ENCODE results near the gene TARM1.
"Not testable (repeated sequence)": the region's sequence is repeated elsewhere in the genome, so short reads cannot be mapped to it uniquely, and the experiment has no call there.

TARM1 gene

DNA sequence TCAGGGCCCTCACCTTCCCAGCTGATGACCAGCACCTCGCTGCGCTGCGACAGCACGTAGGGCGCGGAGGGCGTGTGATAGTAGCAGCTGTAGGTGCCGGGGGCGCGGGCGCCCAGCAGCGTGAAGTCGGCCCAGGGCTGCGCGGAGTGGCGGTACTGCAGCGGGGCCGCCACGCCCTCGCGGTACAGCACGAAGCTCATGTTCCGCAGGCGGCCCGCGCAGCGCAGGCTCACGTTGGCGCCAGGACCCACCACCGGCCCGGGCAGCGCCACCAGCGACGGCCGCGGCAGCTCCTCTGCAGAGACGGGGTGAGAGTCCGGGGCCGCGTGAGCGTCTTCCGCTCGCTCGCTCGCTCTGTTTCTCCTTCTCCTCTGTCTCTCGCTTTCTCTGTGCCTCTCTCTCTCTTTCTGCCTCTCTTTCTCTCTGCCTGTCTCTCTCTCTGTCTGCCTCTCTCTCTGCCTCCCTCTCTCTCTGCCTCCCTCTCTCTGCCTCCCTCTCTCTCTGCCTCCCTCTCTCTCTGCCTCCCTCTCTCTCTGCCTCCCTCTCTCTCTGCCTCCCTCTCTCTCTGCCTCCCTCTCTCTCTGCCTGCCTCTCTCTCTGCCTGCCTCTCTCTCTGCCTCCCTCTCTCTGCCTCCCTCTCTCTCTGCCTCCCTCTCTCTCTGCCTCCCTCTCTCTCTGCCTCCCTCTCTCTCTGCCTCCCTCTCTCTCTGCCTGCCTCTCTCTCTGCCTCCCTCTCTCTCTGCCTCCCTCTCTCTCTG lies 14.9 kb upstream of the TARM1 start:
- peaks cover 13% of the 10 kb centered on the region for H3K4me1 Mint-ChIP-seq
- peak; percentile 39 to 50 for DNase-seq (ENCODE audit: low spot score in 2 of 2)
- peaks cover 14% of the 10 kb centered on the region for H3K36me3 Mint-ChIP-seq (ENCODE audit: insufficient read depth)
- not testable (repeated sequence) for H3K9me3 Mint-ChIP-seq, H3K27me3 Mint-ChIP-seq
- H3K4me3 Mint-ChIP-seq: peak overlapping the region; percentile 79
- H3K27ac Mint-ChIP-seq (ENCODE audit: low read depth): peak overlapping the region; percentile 96
- ATAC-seq (replicated peaks; ENCODE audit: extremely low read depth, poor library complexity, severe bottlenecking): peak; percentile 80

- Mint-ChIP-seq H3K9me3 (no peaks in the 10 kb centered on the region), H3K27me3 (no peaks in the 10 kb centered on the region), H3K4me3 (peak overlapping the region; percentile 79), H3K4me1 (peaks cover 13% of the 10 kb centered on the region), H3K36me3 (ENCODE audit: insufficient read depth) (peaks cover 14% of the 10 kb centered on the region), H3K27ac (ENCODE audit: low read depth) (peak overlapping the region; percentile 96)
- no peak for ATAC-seq (replicated peaks; ENCODE audit: extremely low read depth, poor library complexity, severe bottlenecking)
- no peak for DNase-seq (ENCODE audit: low spot score in 2 of 2)
Observed at GRCh38 chr19:54095136-54095858, 14.1 kb upstream of the TARM1 start.

GRCh38 chr19:54094426-54095000 lies 13.3 kb upstream of the TARM1 start:
- Mint-ChIP-seq H3K27ac (ENCODE audit: low read depth) (no peak overlapping the region), H3K36me3 (ENCODE audit: insufficient read depth) (peaks cover 14% of the 10 kb centered on the region), H3K4me1 (peaks cover 13% of the 10 kb centered on the region), H3K4me3 (peak overlapping the region; percentile 79), H3K27me3 (no peaks in the 10 kb centered on the region), H3K9me3 (no peaks in the 10 kb centered on the region)
- ATAC-seq (replicated peaks; ENCODE audit: extremely low read depth, poor library complexity, severe bottlenecking) (no peak), DNase-seq (ENCODE audit: low spot score in 2 of 2) (no peak)

DNA sequence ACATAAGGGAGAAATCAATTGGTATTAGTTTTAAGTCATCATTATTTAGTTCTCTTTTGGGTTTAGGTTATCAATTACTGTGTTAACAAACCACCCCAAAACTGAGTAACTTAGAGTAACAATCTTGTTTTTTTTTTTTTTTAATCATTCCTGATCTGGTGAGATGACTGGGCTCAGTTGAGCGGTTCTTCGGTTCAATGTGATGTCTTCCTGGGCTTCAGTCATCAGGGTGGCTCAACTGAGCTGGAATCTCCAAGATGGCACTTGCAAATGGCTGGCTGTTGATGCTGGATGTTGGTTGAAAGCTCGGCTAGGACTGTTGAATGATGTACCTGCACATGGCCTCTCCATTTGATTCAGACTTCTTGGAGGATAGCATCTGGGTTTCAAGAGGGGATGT lies 3.2 kb upstream of the TARM1 start:
- no peak overlapping the region for H3K27ac Mint-ChIP-seq (ENCODE audit: low read depth)
- H3K36me3 Mint-ChIP-seq (ENCODE audit: insufficient read depth): peaks cover 2% of the 10 kb centered on the region
- H3K9me3 Mint-ChIP-seq: no peaks in the 10 kb centered on the region
- no peak overlapping the region for H3K4me3 Mint-ChIP-seq
- H3K4me1 Mint-ChIP-seq: no peaks in the 10 kb centered on the region
- no peak for DNase-seq (ENCODE audit: low spot score in 2 of 2)
- no peak for ATAC-seq (replicated peaks; ENCODE audit: extremely low read depth, poor library complexity, severe bottlenecking)
- H3K27me3 Mint-ChIP-seq: peaks cover 6% of the 10 kb centered on the region

DNA sequence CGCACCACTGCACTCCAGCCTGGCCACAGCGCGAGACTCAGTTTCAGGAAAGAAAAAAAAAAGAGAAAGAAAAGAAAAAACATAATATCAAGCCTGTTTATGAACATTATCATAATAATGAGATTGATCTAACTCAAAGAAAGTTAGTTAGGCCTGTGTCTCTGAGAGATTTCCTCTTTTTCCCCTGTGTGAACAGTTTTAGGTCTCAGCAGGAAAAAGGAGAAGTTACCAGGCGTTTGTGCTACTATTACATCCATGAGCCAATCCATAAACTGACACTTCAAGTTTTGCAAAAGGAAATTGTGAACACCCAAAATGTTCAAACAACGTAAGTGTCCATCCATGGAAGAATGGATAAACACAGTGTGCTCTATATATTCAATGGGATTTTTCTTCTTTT lies 3.8 kb downstream of the TARM1 start:
- no peaks in the 10 kb centered on the region for H3K36me3 Mint-ChIP-seq (ENCODE audit: insufficient read depth)
- H3K4me1 Mint-ChIP-seq: no peaks in the 10 kb centered on the region
- H3K27ac Mint-ChIP-seq (ENCODE audit: low read depth): no peak overlapping the region
- peaks cover 24% of the 10 kb centered on the region for H3K27me3 Mint-ChIP-seq
- DNase-seq (ENCODE audit: low spot score in 2 of 2) (no peak), ATAC-seq (replicated peaks; ENCODE audit: extremely low read depth, poor library complexity, severe bottlenecking) (no peak)
- no peak overlapping the region for H3K4me3 Mint-ChIP-seq
- no peaks in the 10 kb centered on the region for H3K9me3 Mint-ChIP-seq

- Mint-ChIP-seq H3K9me3 (no peaks in the 10 kb centered on the region), H3K27me3 (peaks cover 22% of the 10 kb centered on the region), H3K4me1 (no peaks in the 10 kb centered on the region), H3K27ac (ENCODE audit: low read depth) (no peak overlapping the region), H3K4me3 (no peak overlapping the region), H3K36me3 (ENCODE audit: insufficient read depth) (no peaks in the 10 kb centered on the region)
- ATAC-seq (replicated peaks; ENCODE audit: extremely low read depth, poor library complexity, severe bottlenecking) (no peak), DNase-seq (ENCODE audit: low spot score in 2 of 2) (no peak)
Observed at GRCh38 chr19:54074851-54075250, 6.3 kb downstream of the TARM1 start.

DNA sequence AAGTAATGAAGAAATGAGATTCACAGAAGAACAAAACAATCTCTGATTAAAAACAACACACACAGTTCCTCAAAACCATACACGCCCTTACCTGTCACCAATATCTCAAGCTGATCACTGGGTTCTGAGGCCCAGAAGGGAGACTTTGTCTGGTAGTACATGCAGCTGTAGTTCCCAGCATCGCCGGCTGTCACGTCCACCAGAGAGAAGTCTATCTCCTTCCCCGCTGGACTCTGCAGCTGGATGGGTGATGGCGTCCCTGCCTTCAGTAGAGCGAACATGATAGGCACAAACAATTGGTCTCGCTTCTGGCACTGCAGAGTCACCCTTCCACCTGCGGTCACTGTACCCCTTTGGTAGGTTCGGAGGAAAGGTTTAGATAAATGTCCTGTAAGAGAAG lies 7.3 kb downstream of the TARM1 start:
- DNase-seq (ENCODE audit: low spot score in 2 of 2) (no peak), ATAC-seq (replicated peaks; ENCODE audit: extremely low read depth, poor library complexity, severe bottlenecking) (no peak)
- Mint-ChIP-seq H3K4me1 (no peaks in the 10 kb centered on the region), H3K36me3 (ENCODE audit: insufficient read depth) (no peaks in the 10 kb centered on the region), H3K9me3 (no peaks in the 10 kb centered on the region), H3K27me3 (peaks cover 23% of the 10 kb centered on the region), H3K4me3 (no peak overlapping the region), H3K27ac (ENCODE audit: low read depth) (no peak overlapping the region)

DNA sequence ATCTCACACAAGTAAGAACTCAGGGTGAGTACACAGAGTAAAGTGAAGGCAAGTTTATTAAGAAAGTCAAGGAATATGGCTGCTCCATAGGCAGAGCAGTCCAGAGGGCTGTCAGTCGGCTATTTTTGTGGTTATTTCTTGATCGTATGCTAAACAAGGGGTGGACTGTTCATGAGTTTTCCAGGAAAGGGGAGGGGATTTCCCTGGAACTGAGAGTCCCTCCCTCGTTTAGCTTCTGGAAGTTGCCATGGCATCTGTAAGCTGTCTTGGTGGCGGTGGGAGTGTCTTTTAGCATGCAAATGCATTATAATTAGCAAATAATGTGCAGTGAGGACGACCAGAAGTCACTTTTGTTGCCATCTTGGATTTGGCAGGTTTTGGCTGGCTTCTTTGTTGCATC lies 11.7 kb downstream of the TARM1 start:
- H3K4me1 Mint-ChIP-seq: no peaks in the 10 kb centered on the region
- DNase-seq (ENCODE audit: low spot score in 2 of 2) (no peak), ATAC-seq (replicated peaks; ENCODE audit: extremely low read depth, poor library complexity, severe bottlenecking) (no peak)
- no peaks in the 10 kb centered on the region for H3K36me3 Mint-ChIP-seq (ENCODE audit: insufficient read depth)
- H3K9me3 Mint-ChIP-seq: no peaks in the 10 kb centered on the region
- peaks cover 27% of the 10 kb centered on the region for H3K27me3 Mint-ChIP-seq
- H3K4me3 Mint-ChIP-seq: no peak overlapping the region
- no peak overlapping the region for H3K27ac Mint-ChIP-seq (ENCODE audit: low read depth)

DNA sequence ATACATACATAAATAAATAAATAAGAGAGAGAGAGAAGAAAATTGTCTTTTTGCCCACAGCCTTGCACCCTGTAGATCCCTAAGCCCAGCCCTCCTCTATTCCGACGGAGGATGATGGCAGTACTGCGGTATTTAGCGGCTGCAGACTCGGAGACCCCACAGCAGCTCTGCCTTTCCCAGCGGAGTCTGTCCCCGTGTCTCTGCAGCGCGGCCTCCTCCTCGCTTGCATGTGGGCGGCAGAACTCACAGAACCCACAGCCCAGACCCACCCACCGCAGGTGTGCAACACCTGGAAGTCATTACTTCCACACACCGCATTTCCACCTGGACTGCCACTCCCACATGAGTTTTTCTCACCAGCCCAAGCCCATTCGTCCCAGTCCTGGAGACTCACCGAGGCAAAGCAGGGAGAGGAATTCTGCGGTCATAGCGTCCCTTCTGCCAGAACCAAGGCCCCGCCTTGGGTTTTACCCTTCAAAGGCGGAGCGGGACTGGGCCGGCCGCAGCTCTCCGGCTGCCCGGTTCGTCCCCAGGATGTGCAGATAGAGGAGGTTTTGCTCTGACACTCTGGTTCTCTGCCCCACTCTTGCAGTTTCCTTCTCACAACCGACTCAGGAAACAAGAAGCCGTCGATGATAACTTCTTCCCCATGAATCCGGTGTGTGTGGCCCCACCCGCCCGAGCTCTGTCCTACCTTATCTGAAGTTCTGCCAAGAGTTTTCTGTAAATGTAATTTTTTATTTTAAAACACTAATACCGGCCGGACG lies 17.6 kb downstream of the TARM1 start, which contains the start of gene VSTM1:
VSTM1 (minus strand) TSS at position 548 of the 767 bp plus-strand sequence; CDS start at position 428, 120 bp downstream.
- no peak for DNase-seq (ENCODE audit: low spot score in 2 of 2)
- Mint-ChIP-seq H3K27ac (ENCODE audit: low read depth) (no peak within 1 kb of the TSS), H3K4me3 (no peak within 1 kb of the TSS), H3K27me3 (peaks cover 54% of the 10 kb centered on the region), H3K9me3 (no peaks in the 10 kb centered on the region), H3K36me3 (ENCODE audit: insufficient read depth) (no peaks in the 10 kb centered on the region), H3K4me1 (no peaks in the 10 kb centered on the region)
- no peak for ATAC-seq (replicated peaks; ENCODE audit: extremely low read depth, poor library complexity, severe bottlenecking)

DNA sequence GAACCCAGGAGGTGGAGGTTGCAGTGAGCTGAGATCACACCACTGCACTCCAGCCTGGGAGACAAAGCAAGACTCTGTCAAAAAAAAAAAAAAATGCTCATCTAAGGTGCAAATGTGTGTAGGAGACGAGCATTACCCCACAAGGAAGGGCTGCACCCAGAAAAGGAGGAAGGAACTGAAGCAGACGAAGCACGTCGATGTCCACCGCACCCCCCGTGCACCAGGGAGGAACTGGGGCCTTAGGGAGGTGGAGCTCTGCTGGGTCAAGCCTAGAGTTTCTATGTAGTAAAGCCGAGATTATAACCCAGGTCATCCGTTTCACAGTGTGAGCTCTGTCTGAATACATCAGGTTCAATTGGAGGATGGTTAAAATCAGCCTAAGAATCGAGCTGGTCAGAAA lies 18.5 kb downstream of the TARM1 start:
- ATAC-seq (replicated peaks; ENCODE audit: extremely low read depth, poor library complexity, severe bottlenecking) (no peak), DNase-seq (ENCODE audit: low spot score in 2 of 2) (no peak)
- Mint-ChIP-seq H3K4me3 (no peak overlapping the region), H3K27me3 (peaks cover 54% of the 10 kb centered on the region), H3K27ac (ENCODE audit: low read depth) (no peak overlapping the region), H3K36me3 (ENCODE audit: insufficient read depth) (no peaks in the 10 kb centered on the region), H3K4me1 (no peaks in the 10 kb centered on the region), H3K9me3 (no peaks in the 10 kb centered on the region)

DNA sequence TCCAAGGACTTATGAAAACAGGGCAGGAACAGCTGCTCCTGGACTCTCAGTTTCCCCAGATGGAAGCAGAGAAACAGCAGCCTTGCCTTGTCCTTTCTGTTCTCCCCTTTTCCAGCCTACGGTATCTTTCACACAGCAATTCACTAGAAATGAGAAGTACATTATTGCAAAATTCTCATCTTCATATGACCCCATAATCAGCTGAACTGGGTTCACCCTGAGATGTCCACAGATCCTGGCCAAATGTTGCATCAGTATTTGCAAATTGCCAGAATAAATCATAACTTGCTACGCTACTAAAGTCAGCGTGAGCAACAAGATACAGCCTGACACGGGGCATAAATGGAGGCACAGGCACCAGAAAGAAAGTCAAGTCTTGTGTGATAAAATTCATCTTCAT lies 33.5 kb downstream of the TARM1 start:
- H3K27me3 Mint-ChIP-seq: peaks cover 25% of the 10 kb centered on the region
- ATAC-seq (replicated peaks; ENCODE audit: extremely low read depth, poor library complexity, severe bottlenecking): no peak
- H3K27ac Mint-ChIP-seq (ENCODE audit: low read depth): no peak overlapping the region

GRCh38 chr19:54045771-54046170 lies 35.4 kb downstream of the TARM1 start:
- Mint-ChIP-seq H3K27me3 (peaks cover 33% of the 10 kb centered on the region), H3K4me1 (no peaks in the 10 kb centered on the region)
- ATAC-seq (replicated peaks; ENCODE audit: extremely low read depth, poor library complexity, severe bottlenecking): no peak

More for the DNA sequence above, 33.5 kb downstream of the TARM1 start:
- H3K9me3 Mint-ChIP-seq: no peaks in the 10 kb centered on the region
- no peak overlapping the region for H3K4me3 Mint-ChIP-seq
- no peaks in the 10 kb centered on the region for H3K36me3 Mint-ChIP-seq (ENCODE audit: insufficient read depth)
- no peaks in the 10 kb centered on the region for H3K4me1 Mint-ChIP-seq
- no peak for DNase-seq (ENCODE audit: low spot score in 2 of 2)

More at GRCh38 chr19:54045771-54046170, 35.4 kb downstream of the TARM1 start:
- DNase-seq (ENCODE audit: low spot score in 2 of 2): no peak
- H3K4me3 Mint-ChIP-seq: no peak overlapping the region
- H3K27ac Mint-ChIP-seq (ENCODE audit: low read depth): no peak overlapping the region
- no peaks in the 10 kb centered on the region for H3K9me3 Mint-ChIP-seq
- H3K36me3 Mint-ChIP-seq (ENCODE audit: insufficient read depth): no peaks in the 10 kb centered on the region
